NCI-H748 (cell line): ENCODE data around the gene TMEM117.
"Not testable (repeated sequence)": the region's sequence is repeated elsewhere in the genome, so short reads cannot be mapped to it uniquely, and the experiment has no call there.

Source experiments
- DNase-seq: peaks from one replicate; lab custom pipeline; 2025; ENCODE audit not compliant: unreplicated experiment; lab: John Stamatoyannopoulos, UW

Gene TMEM117

DNA sequence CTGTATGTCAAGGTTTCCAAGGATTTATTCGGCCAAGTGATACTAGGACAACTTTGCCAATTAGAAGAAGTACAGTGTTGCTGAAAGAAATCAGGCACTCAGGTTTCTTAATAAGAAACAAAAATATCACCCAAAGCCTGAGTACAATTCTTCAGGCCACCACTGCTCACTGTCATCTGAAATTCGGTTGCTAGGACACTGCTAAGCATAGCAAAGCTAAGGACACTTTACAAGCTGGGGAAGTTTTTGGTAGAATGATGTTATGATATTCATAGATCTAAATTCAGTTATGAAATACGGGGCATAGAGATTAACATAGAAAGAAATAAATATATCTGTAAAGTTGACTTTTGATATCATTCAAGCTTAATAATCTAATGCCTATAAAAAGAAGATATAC lies 535.1 kb downstream of the TMEM117 start:
- DNase-seq = no peak

DNA sequence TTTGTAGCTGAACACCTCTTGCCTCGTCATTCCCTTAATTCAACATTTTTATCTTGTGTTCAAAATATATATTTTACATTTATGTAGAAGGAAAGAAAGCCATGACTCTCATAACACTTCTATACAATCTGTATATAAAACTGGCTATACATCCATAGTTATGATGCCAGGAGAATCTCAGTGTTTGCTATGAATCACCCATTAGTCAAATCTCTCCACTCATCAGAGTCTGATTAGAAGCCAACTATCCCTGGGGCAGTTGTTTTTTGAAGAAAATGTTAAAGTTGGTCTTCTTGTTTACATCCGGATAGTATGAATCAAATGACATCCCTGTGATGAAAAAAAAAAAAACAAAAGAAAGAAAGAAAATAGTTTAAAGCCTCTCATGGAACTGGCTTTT lies 536.4 kb downstream of the TMEM117 start:
- no peak for DNase-seq

DNA sequence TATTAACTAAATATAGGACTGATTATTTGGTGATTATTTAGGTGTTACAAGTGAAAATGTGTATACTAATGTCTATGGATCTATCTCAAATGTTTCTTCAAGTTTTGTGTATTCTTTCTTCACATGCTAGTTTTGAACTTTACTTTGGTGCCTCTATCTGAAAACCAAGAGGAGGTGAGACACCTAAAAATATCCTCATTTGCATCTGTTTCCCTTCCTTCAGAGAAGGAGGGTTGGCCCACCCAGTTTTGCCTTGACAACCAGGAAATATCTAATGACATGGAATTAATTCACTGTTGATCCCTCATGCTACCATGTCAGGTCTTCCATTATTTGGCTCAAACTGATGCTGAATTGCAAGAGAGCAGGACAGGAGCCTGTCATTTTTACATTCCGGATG lies 539.8 kb downstream of the TMEM117 start:
- DNase-seq = no peak

DNA sequence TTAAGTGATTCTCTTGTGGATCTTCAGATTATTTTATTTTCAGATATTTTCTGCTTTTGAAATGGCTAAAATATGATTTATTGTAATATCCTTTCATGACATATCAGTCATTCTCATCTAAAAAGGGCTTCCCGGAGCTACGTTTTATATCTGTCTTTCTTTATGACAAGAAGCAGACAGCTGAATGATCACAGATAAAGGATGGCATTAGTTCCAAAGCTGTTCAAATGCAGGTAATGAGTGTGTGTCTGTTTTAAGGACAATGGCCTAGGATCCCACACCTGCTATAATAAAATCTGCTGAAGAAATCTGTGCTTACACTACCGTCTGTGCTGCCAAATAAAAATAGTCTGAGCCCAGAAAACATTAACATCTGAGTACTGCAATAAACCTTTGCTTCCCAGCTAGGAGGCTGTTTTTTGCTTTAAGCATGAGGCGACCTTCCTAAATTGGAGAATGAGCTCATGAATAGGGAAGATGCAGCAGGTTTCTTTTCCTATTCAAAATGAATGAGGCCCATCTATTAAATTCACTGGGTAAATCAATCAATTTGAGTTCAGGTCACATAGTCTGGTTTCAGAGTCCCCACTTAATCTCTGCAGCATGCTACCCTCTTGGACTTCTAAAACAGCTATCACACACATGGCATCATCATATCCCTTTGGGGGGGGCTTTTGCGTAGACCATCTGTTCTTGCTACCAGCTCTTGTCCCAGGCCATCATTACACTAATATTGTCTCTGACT lies 541.7 kb downstream of the TMEM117 start:
- DNase-seq = no peak

DNA sequence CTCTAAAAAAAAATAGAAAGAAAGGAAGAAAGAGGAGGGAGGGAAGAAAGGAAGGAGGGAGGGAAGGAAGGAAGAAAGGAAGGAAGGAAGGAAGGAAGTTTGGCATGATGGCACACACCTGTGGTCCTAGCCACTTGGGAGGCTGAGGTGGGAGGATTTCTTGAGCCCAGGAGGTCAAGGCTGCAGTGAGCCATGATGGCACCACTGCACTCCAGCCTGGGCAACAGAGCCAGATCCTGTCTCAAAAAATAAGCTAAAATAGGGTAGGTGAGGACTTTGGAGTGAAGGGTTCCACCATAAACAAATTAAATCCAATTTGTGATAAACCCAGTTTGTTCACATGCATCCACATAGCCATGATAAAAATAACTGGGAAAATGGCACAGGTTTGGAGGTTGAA lies 543.2 kb downstream of the TMEM117 start:
- not testable (repeated sequence) for DNase-seq

DNA sequence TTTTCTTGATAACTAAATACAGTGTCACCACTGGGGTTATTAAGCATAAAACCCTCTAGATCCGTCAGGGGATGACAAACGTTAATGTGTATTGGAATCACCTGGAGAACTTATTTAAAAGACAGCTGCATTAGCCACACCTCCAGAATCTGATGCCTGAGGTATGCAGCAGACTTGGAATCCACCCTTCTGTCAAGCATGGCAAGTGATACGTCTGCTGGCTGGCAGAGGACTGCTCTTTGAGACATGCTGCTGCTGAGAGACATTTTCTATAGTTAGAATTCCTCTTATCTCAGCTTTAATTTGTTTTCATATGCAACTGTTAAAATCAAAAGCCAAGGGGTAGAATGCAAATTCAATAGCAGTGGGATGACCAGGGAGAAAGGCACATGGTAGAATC lies 544.0 kb downstream of the TMEM117 start:
- DNase-seq = no peak

DNA sequence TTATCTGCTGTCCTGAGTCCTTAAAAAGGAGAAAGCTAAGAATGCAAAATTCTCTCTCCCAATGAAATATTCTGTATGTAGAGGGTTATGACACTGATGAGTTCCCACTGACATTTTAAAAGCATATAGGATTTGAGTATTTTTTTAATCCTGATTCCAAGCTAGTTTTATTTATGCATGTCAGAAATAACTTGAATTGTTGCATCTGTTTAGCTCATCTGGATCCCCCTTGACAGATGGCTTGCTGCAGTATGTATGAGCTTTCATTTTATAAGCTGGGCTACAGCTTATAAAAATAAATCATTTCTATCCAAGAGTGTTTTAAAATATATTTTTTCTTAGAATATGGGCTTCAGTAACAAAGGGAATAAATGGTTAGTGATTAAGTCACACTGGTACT lies 545.0 kb downstream of the TMEM117 start:
- no peak for DNase-seq

DNA sequence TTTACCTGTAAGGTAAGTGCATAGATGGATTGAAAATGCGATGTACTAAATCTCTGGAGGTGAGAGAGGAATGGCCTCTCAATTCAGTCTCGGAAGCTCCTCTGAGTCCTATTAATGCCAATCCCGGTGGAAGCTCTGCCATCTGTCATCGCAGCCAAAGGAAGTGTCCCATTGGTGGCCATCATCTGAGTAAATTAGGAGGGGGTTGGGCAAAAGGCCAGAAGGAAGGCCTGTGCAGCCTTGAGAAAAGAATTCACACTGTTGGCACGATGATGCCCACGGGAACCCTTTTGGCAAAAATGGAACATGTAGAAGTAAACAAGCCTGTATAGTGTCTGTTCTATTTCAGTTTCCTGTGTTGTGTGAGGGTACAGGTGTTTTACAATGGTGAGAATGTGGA lies 545.5 kb downstream of the TMEM117 start:
- no peak for DNase-seq

DNA sequence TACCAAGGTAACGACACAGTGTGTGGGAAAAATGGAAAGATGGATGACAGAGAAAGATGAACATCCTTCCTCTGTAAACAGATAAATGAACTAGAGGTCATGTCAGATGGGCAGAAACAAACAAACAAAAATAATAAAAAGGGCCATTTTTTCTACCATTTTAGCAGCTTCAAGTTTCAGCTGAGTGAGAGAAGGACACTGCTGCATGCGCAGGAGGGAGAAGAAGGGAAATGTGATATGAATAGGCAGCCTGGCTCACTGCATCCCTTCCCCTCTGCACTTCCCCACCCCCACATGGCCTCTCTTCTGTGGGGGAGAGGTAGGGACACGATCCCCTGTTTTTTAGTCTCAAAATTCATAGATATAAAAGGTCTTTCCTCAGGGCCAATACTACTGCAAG lies 548.3 kb downstream of the TMEM117 start:
- DNase-seq = no peak

DNA sequence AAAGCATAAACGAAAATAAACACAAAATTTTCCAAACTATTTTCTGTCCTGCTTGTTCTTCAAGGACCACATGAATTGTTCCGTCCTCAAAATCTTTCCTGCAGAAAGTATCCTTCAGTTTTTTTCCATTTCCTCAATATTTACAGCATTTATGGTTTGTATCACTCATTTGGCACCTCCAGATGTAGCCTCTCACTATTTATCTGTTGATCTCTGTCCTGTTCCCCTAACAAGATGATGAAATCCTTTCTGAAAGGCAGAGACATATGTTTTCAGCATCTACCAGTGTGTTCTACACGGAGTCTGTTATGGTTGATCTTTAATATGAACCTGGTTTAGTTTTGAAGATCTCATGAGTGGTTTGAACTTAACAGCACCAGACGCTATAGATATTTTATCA lies 550.1 kb downstream of the TMEM117 start:
- no peak for DNase-seq

DNA sequence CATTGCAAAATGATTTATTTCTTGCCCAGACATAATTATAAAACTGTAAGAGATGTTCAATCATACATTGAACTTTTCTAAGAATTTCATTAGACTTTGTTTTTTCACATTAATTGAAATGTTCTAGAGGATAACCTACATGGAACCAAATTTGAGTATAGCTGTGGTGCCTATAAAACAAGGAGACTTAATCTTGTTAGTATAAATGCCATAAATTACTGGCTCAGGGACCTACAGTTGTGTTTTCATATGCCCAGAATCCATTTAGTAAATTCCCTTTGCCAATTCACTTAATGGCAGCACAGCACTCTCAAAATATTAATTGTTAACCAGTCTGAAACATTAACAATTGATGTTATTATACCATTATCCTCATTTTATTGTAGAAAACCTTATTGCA lies 551.7 kb downstream of the TMEM117 start:
- DNase-seq = no peak

DNA sequence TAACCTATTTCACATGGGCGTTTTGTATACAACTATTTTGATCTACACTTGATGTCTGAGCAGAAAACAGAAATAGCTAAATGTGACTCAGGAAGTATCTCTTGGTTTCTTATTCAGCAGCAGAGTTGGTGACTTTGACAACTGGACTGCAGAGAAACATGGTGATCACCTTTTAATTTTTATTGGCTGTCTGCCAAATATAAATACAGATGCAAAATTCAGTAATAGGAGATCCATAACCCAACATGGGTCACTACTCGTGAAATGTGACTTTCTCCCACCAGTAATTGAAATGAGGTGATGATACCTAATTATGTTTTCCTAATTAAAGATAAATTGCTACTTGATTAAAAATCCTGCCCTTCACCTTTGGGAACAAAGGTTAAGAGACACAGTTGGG lies 553.2 kb downstream of the TMEM117 start:
- no peak for DNase-seq

DNA sequence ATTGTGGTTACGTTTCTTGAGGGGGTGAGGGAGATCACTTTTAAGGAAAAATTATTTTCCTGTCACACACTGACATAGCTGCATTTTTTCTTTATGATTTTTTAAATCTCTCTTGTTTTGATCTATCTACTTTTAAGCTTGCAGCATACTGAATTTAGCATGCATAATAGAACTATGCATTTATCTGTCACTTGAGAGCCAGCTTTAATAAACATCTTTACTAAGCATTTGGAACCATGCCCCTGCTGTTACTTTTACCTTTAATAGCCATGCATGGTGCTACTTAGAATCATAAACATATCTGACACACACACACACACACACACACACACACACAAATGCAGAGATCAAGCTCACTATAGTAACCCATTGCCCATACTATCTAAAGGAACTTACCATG lies 554.0 kb downstream of the TMEM117 start:
- DNase-seq = no peak

DNA sequence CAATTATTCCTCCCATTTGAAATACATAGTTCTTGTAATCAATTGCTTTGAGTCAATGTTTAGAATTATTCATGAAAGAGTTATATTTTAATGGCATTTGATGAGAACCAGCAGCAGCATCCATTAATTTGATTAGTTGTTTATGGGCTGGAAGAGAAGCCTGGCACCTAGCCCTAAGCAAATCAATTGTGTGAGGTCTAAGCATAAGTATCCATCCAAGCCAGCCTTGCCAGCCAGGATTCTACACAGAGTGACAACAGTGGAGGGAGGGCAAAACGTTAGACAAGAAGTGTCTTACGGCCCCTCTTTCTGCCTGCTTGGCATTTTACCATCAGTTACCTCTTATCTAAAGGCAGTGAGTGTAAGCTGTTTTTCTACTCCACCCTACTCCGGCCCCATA lies 561.8 kb downstream of the TMEM117 start:
- no peak for DNase-seq

DNA sequence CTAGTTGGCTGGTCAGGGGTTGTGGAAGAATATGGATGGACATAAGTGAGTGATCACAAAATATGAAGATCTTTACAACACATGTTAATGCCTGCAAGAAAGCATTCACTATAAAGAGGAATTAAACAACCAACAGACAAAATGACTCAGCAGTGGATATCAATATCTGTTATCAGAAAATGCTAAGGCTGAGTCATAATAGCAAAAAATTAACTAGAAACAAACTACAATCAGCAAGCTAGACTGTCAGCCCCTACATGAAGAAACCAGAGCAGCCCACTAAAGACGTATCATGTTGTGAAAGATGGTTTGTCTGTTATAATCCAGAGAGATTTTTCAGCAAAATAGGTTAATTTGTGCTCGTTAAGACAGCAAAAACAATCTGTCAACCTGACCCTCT lies 567.3 kb downstream of the TMEM117 start:
- DNase-seq = no peak

DNA sequence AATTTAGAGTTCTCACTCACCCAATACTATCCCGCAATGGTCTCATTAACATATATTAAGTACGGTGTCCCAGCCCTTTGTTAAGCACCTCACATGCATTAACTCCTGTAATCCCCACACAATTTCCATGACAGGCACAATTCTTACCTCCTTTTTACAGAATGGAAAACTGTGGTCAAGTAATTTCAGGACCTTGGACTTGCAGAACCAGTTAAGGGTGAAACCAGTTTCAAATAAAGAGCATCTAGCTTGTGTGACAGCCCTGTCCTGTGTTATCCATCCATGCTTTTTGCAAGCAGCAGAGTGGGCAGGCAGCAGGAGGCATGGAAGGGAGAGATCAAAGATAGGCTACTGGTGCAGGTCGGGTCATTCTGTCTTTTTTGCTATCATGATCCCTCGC lies 569.4 kb downstream of the TMEM117 start:
- no peak for DNase-seq

DNA sequence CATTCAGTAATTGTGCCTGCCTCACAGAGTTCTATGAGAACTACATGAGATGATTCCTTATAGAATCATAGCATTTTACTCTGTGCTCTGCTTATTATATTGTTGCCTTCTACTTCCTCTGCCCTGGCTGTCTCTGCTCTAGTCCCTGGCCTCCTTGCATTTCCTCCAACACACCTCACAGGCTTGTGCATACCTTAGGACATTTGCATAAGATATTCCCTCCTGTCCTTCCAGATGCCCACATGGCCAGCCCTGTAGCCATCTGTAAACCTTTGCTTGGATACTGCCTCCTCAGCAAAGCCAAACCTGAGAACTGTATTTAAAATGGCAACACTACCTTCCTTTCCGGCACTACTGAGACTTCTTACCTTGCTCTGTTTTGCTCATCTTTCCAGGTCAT lies 586.7 kb downstream of the TMEM117 start:
- no peak for DNase-seq

DNA sequence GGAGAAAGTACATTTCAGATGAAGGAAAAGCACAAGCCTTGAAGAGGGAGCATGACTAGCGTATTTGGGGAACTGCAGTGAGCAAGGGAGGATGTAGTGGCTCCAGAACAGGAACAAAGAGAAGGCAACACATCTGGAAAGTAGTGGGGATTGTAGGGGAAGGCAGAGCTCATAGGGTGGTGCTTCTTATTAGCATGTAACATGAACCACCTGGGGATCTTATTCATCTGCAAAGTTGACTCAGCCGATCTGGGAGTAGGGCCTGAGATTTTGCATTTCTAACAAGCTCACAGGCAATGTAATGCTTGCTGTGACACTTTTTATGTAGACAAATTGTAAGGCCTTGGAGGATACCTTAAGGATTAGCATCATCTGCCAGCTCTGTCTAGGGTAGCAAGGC lies 592.9 kb downstream of the TMEM117 start:
- no peak for DNase-seq

DNA sequence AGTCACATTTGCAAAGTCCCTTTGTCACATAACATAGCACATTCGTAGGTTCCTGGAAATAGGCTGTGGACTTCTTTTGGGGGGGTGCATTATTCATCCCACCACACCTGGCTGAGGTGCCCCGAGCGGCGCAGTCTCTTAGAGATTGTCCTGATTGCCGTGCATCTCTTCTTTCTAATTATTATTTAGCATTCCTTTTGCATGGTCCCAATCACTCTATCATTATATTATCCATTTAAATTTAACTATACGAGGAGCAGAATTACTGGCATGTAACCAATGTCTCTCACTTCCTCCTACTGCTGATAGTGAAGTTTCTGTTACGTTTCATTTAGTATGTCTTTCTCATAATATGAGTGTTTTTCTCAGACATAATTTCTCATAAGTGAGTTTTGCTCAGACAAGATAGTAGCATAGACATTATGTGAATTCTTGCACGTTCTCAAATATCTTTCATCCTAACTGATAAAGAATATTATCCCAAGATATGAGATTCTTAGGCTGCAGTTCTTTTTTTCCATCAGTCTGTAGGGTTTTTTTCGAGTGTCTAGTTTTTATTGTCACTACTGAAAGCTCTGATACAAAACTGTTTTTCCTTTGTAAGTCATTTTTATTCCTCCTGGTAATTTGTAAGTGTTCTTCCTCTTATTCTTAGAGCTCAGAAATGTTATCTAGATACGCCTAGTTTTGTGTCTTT lies 595.9 kb downstream of the TMEM117 start:
- DNase-seq = no peak

DNA sequence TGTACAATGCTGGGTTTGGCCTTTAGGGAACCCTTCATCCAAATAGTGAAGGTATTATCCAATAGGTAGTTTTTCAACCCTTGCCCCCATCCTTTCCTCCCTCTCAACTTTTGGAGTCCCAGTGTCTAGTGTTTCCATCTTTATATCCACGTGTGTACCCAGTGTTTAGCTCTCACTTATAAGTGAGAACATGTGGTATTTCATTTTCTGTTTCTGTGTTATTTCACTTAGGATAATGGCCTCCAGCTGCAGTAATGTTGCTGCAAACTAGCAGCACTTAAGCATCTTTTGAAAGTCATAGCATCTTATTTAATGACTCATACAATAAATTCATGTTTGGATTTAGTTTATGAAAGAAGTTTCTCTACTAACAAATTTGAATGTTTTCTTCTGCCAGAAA lies 597.8 kb downstream of the TMEM117 start:
- no peak for DNase-seq

DNA sequence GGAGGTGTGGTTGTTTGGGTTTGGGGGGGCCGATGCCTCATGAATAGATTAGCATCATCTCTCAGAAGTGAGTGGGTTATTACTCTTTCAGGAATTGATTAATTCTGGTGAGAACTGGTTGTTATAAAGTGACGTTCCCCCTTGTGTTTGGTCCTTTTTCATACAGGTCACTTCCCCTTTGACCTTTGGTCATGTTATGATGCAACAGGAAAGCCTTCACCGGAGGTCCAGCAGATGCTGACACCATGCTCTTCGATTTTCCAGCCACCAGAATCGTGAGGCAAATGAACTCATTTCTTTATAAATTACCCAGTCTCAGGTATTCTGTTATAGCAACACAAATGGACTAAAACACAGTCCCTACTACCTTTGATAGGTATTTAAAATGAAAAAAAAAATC lies 600.9 kb downstream of the TMEM117 start:
- no peak for DNase-seq
